Heart left ventricle (tissue), 16 donors: ENCODE data around the gene METTL22. TPM values are rescaled to one million over a fixed set of nuclear protein-coding genes. Genes with fewer than 3 reads are reported as not detected.

Experiments used
- ATAC-seq, 4 donors: fragments of 200-7000 bp; cut with Tn5 transposase; one replicate each; pipeline ENCODE4 v1.9.1; 2020 to 2022; ENCODE audit warnings: moderate library complexity in 4 of 4, mild to moderate bottlenecking in 3 of 4, moderate number of reproducible peaks in 1 of 4
- DNase-seq, 5 donors: peaks; one replicate each; pipeline ENCODE4 v3.0.0-alpha.2; 2020
- H3K27ac ChIP-seq, 12 donors: fragments of 200-600 bp; sonication (generic) in 4 of 12; one replicate each; pipeline versions ENCODE4 v1.5.0 to v1.8.0; 2016 to 2022; ENCODE audit warnings: mild to moderate bottlenecking in 2 of 12
- H3K27me3 ChIP-seq, 9 donors: fragments of 200-600 bp; sonication (generic) in 2 of 9; one replicate each; pipeline versions ENCODE4 v1.5.1 to v1.8.0; 2016 to 2022; ENCODE audit warnings: mild to moderate bottlenecking in 3 of 9
- H3K36me3 ChIP-seq, 9 donors: fragments of 200-600 bp; sonication (generic) in 2 of 9; one replicate each; pipeline versions ENCODE4 v1.5.0 to v1.8.0; 2018 to 2022; ENCODE audit warnings: mild to moderate bottlenecking in 2 of 9
- H3K4me1 ChIP-seq, 12 donors: fragments of 200-600 bp; sonication (generic) in 4 of 12; one replicate each; pipeline versions ENCODE4 v1.5.0 to v1.8.0; 2016 to 2022; ENCODE audit warnings: mild to moderate bottlenecking in 3 of 12
- H3K4me3 ChIP-seq, 12 donors: fragments of 200-600 bp; sonication (generic) in 4 of 12; one replicate each; pipeline versions ENCODE4 v1.5.0 to v1.8.0; 2017 to 2022; ENCODE audit warnings: mild to moderate bottlenecking in 9 of 12, moderate library complexity in 4 of 12
- H3K9me3 ChIP-seq, 12 donors: fragments of 200-600 bp; sonication (generic) in 4 of 12; one replicate each; pipeline versions ENCODE4 v1.5.0 to v1.8.0; 2016 to 2022; ENCODE audit warnings: mild to moderate bottlenecking in 1 of 12
- POLR2A ChIP-seq, 2 donors: fragments of 450-650 bp; IDR thresholded peaks; one replicate each; pipeline ENCODE4 v1.6.1; 2017; ENCODE audit warnings: antibody characterized with exemption in 2 of 2, mild to moderate bottlenecking in 2 of 2, moderate library complexity in 2 of 2
- WGBS, 4 donors: extraction: QIAGEN DNeasy Blood & Tissue Kit in 2 of 4; methylation state at CpG; one replicate each; pipeline versions ENCODE4 v1.1.5 to v1.1.7; 2013 to 2018; 5-methylcytosine and 5-hydroxymethylcytosine counted together
- intact Hi-C, 10 donors: fragments of 100-400 bp; cut with DNase I; formaldehyde crosslinking; loops; one replicate each; pipeline versions ENCODE4 v1.11.1 to v1.14.2; 2022
- polyA plus RNA-seq, 2 donors: library from polyadenylated mRNA; stranded (reverse); fragments of 200-250 nt; gene quantifications; one replicate each; pipeline ENCODE4 v1.2.3, GENCODE V29; 2013
- total RNA-seq, 9 donors: library from RNA; depleted of rRNA in 2 of 9; stranded (reverse); fragments of >200 nt in 2 of 9; fragmentation: NEBNext Ultra II Directional in 3 of 9; extraction: Animal tissue kit (Norgen Biotek cat#: 25700) in 3 of 9; gene quantifications; one replicate each; pipeline versions ENCODE4 v1.1.0 to v1.2.4, GENCODE V29; 2016 to 2023
- TF ChIP-seq, protein P1 (sequence below), 12 donors: fragments of 200-600 bp; sonication (generic) in 4 of 12; IDR thresholded peaks; one replicate each; pipeline versions ENCODE4 v1.5.0 to v1.8.0; 2018 to 2022; ENCODE audit warnings: antibody characterized with exemption in 12 of 12, mild to moderate bottlenecking in 5 of 12
- donor health status: ischemic (EF 13 %, LVEDD 7.1; RV severe dilation, severe dysfunction).
- donor health status: healthy with polysubstance abuse.
- donor health status: DM: no; HTN: yes; CAD: no.
- donor health status: DM: no; HTN: no; CAD: no.
- donor health status: ischemic (EF 25% LVEDD 6.9; RV normal size, moderate dysfunction).
- donor health status: ischemic (EF 25% LVEDD 5.7; RV mildly dilated, moderate dysfunction).
- donor health status: healthy.
- donor health status: DM: yes; HTN: yes; CAD: no.
- donor health status: ischemic (EF 35%, LVEDD 5.7; RV mildly dilated, moderate dysfunction).
- donor health status: nonischemic (EF 11% LVEDD 7.7; RV severe dilation, severe dysfunction).
- donor health status: DM: yes; HTN: yes; CAD: no.
- donor health status: PGD.
- donor health status: ischemic (EF 29% LVEDD 5.4; RV normal size, mild dysfunction).
- donor health status: nonischemic (EF 23%, LVEDD 6.1; RV moderate dilation, normal function).

Gene METTL22
- total and polyA plus RNA-seq, 11 donors: 15.3 to 80.3 (median 34.0) TPM

DNA sequence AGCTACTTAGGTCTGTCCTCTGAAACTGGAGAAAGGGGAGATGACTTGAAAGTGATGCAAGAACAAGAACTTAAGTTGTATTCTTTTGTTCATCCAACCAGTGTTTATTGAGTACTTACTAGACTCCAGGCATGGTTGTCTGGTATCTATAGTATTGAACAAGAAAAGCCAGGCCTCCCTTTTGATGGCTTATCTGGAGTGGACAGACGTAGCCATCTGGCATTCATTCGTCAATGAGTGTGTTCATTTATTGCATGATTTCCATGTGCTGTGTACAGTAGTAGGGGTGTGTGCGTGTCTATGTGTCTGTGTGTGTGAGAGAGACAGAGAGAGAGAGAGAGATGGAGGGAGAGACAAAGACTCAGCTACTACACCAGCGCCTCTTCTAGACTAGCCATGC lies 62.1 kb downstream of the METTL22 start:
- DNase-seq (no peak), ATAC-seq (no peak)
- TF ChIP-seq, protein P1, sequence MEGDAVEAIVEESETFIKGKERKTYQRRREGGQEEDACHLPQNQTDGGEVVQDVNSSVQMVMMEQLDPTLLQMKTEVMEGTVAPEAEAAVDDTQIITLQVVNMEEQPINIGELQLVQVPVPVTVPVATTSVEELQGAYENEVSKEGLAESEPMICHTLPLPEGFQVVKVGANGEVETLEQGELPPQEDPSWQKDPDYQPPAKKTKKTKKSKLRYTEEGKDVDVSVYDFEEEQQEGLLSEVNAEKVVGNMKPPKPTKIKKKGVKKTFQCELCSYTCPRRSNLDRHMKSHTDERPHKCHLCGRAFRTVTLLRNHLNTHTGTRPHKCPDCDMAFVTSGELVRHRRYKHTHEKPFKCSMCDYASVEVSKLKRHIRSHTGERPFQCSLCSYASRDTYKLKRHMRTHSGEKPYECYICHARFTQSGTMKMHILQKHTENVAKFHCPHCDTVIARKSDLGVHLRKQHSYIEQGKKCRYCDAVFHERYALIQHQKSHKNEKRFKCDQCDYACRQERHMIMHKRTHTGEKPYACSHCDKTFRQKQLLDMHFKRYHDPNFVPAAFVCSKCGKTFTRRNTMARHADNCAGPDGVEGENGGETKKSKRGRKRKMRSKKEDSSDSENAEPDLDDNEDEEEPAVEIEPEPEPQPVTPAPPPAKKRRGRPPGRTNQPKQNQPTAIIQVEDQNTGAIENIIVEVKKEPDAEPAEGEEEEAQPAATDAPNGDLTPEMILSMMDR (IDR thresholded peaks at IDR 0.05): no peak
- no peak for TF ChIP-seq POLR2A (IDR thresholded peaks at IDR 0.05)
- Histone ChIP-seq H3K27me3 (no peaks in the 10 kb centered on the region), H3K36me3 (peaks cover 0 to 4% (median 0%) of the 10 kb centered on the region in 9 donors), H3K9me3 (peaks cover 0 to 3% (median 0%) of the 10 kb centered on the region in 12 donors), H3K4me1 (peaks cover 0 to 13% (median 0%) of the 10 kb centered on the region in 12 donors), H3K4me3 (no peak overlapping the region), H3K27ac (no peak overlapping the region)
- WGBS, 4 donors: 65 to 75% (median 71%) methylated on average over 4 of the region's 4 CpGs
- intact Hi-C loops: no loop called here

DNA sequence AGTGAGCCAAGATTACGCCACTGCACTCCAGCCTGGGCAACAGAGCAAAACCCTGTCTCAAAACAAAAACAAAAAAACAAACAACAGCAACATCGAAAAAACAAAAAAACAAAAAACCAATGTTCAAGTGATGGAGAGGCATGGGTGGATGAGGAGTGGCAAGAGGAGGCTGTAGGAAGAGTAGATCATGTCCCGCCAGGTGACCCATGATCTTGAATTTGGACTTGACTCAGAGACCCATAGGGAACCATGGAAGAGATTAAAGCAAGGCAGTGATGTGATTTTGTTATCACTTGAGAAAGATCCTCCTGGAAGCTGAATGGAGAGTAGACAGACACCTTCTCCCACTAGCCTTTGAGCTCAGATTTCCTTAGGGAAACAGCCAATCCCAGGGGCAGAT lies 64.1 kb downstream of the METTL22 start:
- DNase-seq (no peak), ATAC-seq (no peak)
- H3K4me3 ChIP-seq: no peak overlapping the region
- H3K27ac ChIP-seq: peak overlapping the region in 7 of 12 donors; percentile 22 to 69 (median 48)
- no peak for TF ChIP-seq POLR2A (IDR thresholded peaks at IDR 0.05)
- TF ChIP-seq, protein P1 (IDR thresholded peaks at IDR 0.05): no peak
- H3K9me3 ChIP-seq: peaks cover 0 to 20% (median 7%) of the 10 kb centered on the region in 12 donors
- peaks cover 0 to 13% (median 0%) of the 10 kb centered on the region in 12 donors for H3K4me1 ChIP-seq
- intact Hi-C loops: no loop called here
- peaks cover 0 to 3% (median 0%) of the 10 kb centered on the region in 9 donors for H3K36me3 ChIP-seq
- 61 to 82% (median 62%) methylated on average over 3 of the region's 3 CpGs for WGBS, 4 donors
- H3K27me3 ChIP-seq: no peaks in the 10 kb centered on the region

DNA sequence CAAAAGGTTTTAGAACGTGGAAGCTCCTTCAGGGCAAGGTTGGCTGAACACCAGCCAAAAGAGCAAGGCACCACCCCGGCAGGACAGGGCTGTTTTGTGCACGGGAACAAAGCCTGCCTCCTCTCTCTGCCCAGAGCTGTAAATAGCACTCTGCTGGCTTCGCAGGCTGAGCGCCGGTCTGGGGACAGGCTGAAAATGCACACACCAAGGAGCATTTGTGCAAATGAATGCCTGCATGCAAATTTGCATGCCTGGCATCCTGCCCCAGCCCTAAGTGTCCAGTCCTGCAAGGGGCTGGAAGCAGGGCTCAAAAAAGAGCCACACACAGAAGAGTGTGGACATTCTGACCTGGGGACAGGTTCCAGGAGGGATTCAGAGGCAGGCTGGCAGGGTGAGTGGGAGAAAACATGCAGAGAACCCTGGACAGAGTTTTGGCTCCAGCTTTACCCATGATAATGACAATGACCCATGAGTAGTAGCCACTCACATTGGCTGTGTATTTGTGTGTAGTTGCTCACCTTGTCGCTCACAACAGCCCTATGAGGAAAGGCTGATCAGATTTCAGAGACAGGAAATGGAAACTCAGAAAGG lies 64.6 kb downstream of the METTL22 start:
- no peaks in the 10 kb centered on the region for H3K27me3 ChIP-seq
- TF ChIP-seq, protein P1 (IDR thresholded peaks at IDR 0.05): no peak
- no peak for TF ChIP-seq POLR2A (IDR thresholded peaks at IDR 0.05)

DNA sequence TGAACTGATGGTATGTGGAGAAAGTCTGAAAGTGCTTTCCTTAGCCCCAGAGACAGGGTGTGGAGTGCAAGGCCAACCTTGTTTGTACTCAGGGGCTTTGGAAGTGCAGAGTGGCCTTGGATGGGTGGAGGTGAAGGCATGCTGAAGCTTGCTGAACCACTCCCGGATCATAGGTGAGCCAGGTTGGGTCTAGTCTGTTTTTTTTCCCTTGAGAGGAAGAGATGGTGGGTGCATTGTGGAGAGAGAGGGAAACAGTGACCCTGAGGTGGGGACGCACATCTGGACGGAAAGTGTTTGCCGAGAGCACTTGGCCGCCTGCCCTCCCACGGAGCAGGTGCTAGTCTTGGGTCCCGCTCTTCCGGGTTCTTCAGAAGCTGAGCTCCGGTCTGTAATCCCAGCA lies 65.4 kb downstream of the METTL22 start:
- ATAC-seq: no peak
- 92 to 94% (median 94%) methylated on average over 9 of the region's 9 CpGs for WGBS, 4 donors

More for the DNA sequence above, 64.6 kb downstream of the METTL22 start:
- DNase-seq (peak; percentile 32 to 78 (median 62)), ATAC-seq (peak; percentile 92 to 97 (median 94))
- 11 to 27% (median 24%) methylated on average over 5 to 7 of the region's 7 CpGs for WGBS, 4 donors
- peaks cover 0 to 13% (median 0%) of the 10 kb centered on the region in 12 donors for H3K4me1 ChIP-seq
- H3K4me3 ChIP-seq: no peak overlapping the region
- peaks cover 0 to 20% (median 7%) of the 10 kb centered on the region in 12 donors for H3K9me3 ChIP-seq
- intact Hi-C loops: no loop called here
- peaks cover 0 to 3% (median 0%) of the 10 kb centered on the region in 9 donors for H3K36me3 ChIP-seq
- H3K27ac ChIP-seq: peak overlapping the region in 7 of 12 donors; percentile 22 to 69 (median 48)

More for the DNA sequence above, 65.4 kb downstream of the METTL22 start:
- Histone ChIP-seq H3K4me3 (no peak overlapping the region), H3K36me3 (peaks cover 0 to 3% (median 0%) of the 10 kb centered on the region in 9 donors), H3K9me3 (peaks cover 0 to 20% (median 7%) of the 10 kb centered on the region in 12 donors), H3K4me1 (peaks cover 0 to 13% (median 0%) of the 10 kb centered on the region in 12 donors), H3K27ac (peak overlapping the region in 2 of 12 donors; percentile 48 to 62), H3K27me3 (no peaks in the 10 kb centered on the region)
- intact Hi-C loops: no loop called here
- DNase-seq: no peak
- no peak for TF ChIP-seq POLR2A (IDR thresholded peaks at IDR 0.05)
- TF ChIP-seq, protein P1 (IDR thresholded peaks at IDR 0.05): no peak
